A549 (cell line): Measurements from ENCODE around the gene VPS13D. TPM values are rescaled to one million over a fixed set of nuclear protein-coding genes. Genes with fewer than 3 reads are reported as not detected.

Experiments
- ATAC-seq, 2 experiments: fragments of 200-7000 bp in 1 of 2; fragments of >200 bp in 1 of 2; cut with Nextera tagmentation in 1 of 2; cut with Tn5 transposase in 1 of 2; 3 replicates each; pipeline versions ENCODE4 v1.8.0 to v1.9.1; 2018 to 2020; ENCODE audit warnings: mild to moderate bottlenecking in 1 of 2, moderate library complexity in 1 of 2
- CTCF ChIA-PET: fragments of 300-600 bp; sonication (Branson Sonifier 250); formaldehyde crosslinking; extraction: SDS; loops from one replicate; lab custom pipeline; 2021; ENCODE audit warnings: antibody characterized with exemption, inconsistent platforms; lab: Yijun Ruan, JAX
- POLR2A ChIA-PET: fragments of 350-600 bp; formaldehyde crosslinking; extraction: SDS; loops from one replicate; lab custom pipeline; 2021; ENCODE audit warnings: antibody characterized with exemption, inconsistent platforms; lab: Yijun Ruan, JAX
- DNase-seq, 2 experiments: peaks; one replicate each; pipeline versions ENCODE4 v3.0.0 to v3.0.0-alpha.2; 2011 to 2016; ENCODE audit warnings: low read depth in 1 of 2, low spot score in 1 of 2
- FAIRE-seq: peaks from 2 replicates; lab custom pipeline; 2011; peaks lifted over from hg19 to GRCh38; lab: Jason Lieb, UNC
- H3K27ac ChIP-seq, 2 experiments: fragments of >200 bp; sonication (Bioruptor Twin); formaldehyde crosslinking; 3 replicates each; pipeline ENCODE4 v1.5.1; 2016 to 2017
- H3K4me1 ChIP-seq: fragments of >200 bp; sonication (Bioruptor Twin); formaldehyde crosslinking; 3 replicates; pipeline ENCODE4 v1.6.1; 2016
- H3K4me2 ChIP-seq: fragments of >200 bp; sonication (Bioruptor Twin); formaldehyde crosslinking; 3 replicates; pipeline ENCODE4 v1.6.1; 2016
- H3K4me3 ChIP-seq: fragments of >200 bp; sonication (Bioruptor Twin); formaldehyde crosslinking; 3 replicates; pipeline ENCODE4 v1.5.1; 2016
- H3K9me3 ChIP-seq: fragments of >200 bp; sonication (Bioruptor Twin); formaldehyde crosslinking; 3 replicates; pipeline ENCODE4 v1.6.1; 2016
- ATOH8 ChIP-seq: fragments of 250-450 bp; sonication (Bioruptor Pico); IDR thresholded peaks from 2 replicates; pipeline ENCODE4 v1.5.0; 2020; ENCODE audit warnings: low read depth, mild to moderate bottlenecking, moderate library complexity
- BHLHE40 ChIP-seq: IDR thresholded peaks from 2 replicates; pipeline ENCODE4 v1.6.1; 2012; ENCODE audit warnings: low read depth, low read length, inconsistent platforms
- CBX2 ChIP-seq: fragments of 200-600 bp; sonication (generic); IDR thresholded peaks from 2 replicates; pipeline ENCODE4 v1.6.1; 2016; ENCODE audit warnings: low read depth, mild to moderate bottlenecking, borderline replicate concordance
- CTCF ChIP-seq: fragments of >200 bp; sonication (Bioruptor Twin); formaldehyde crosslinking; IDR thresholded peaks from 3 replicates; pipeline ENCODE4 v1.5.1; 2016
- E2F6 ChIP-seq: IDR thresholded peaks from 2 replicates; pipeline ENCODE4 v1.6.1; 2012; ENCODE audit warnings: low read depth, borderline replicate concordance
- ESRRA ChIP-seq: fragments of 150-350 bp; IDR thresholded peaks from 2 replicates; pipeline ENCODE4 v1.6.1; 2014; ENCODE audit warnings: mild to moderate bottlenecking, low read length, borderline replicate concordance
- FOSL2 ChIP-seq, 2 experiments: fragments of 450-650 bp in 1 of 2; fragments of >200 bp in 1 of 2; sonication (Bioruptor Twin) in 1 of 2; formaldehyde crosslinking; IDR thresholded peaks; 2 replicates each; pipeline versions ENCODE4 v1.5.0 to v1.6.1; 2016 to 2020; ENCODE audit warnings: mild to moderate bottlenecking in 1 of 2, moderate library complexity in 1 of 2
- FOXS1 ChIP-seq: fragments of 250-450 bp; sonication (Bioruptor Pico); IDR thresholded peaks from 2 replicates; pipeline ENCODE4 v1.5.0; 2020; ENCODE audit warnings: mild to moderate bottlenecking, moderate library complexity
- GATA3 ChIP-seq: IDR thresholded peaks from 2 replicates; pipeline ENCODE4 v1.6.1; 2012; ENCODE audit warnings: borderline replicate concordance
- HDAC2 ChIP-seq: fragments of 200-600 bp; sonication (generic); IDR thresholded peaks from 2 replicates; pipeline ENCODE4 v1.6.1; 2016
- HEYL ChIP-seq: fragments of 250-450 bp; sonication (Bioruptor Pico); IDR thresholded peaks from 2 replicates; pipeline ENCODE4 v1.8.0; 2021; ENCODE audit warnings: mild to moderate bottlenecking, moderate library complexity
- HOXA7 ChIP-seq: fragments of 250-450 bp; sonication (Bioruptor Pico); IDR thresholded peaks from 2 replicates; pipeline ENCODE4 v1.5.0; 2020; ENCODE audit warnings: mild to moderate bottlenecking, moderate library complexity
- HOXB5 ChIP-seq: fragments of 250-450 bp; sonication (Bioruptor Pico); IDR thresholded peaks from 2 replicates; pipeline ENCODE4 v1.5.0; 2020; ENCODE audit warnings: mild to moderate bottlenecking, moderate library complexity
- JUN ChIP-seq, 2 experiments: fragments of >200 bp; sonication (Bioruptor Twin); formaldehyde crosslinking; IDR thresholded peaks; 2 replicates in 1 of 2; 3 replicates in 1 of 2; pipeline ENCODE4 v1.6.1; 2016 to 2017
- KDM1A ChIP-seq: fragments of 200-600 bp; sonication (generic); IDR thresholded peaks from 2 replicates; pipeline ENCODE4 v1.6.1; 2016; ENCODE audit warnings: low read depth, mild to moderate bottlenecking
- KDM5A ChIP-seq: fragments of 200-600 bp; sonication (generic); IDR thresholded peaks from 2 replicates; pipeline ENCODE4 v1.6.1; 2016; ENCODE audit warnings: antibody characterized with exemption, mild to moderate bottlenecking
- MAX ChIP-seq: IDR thresholded peaks from 2 replicates; pipeline ENCODE4 v1.6.1; 2012
- MAZ ChIP-seq: fragments of 150-350 bp; IDR thresholded peaks from 2 replicates; pipeline ENCODE4 v1.6.1; 2014; ENCODE audit warnings: antibody characterized with exemption, low read depth, low read length, borderline replicate concordance
- NR3C1 ChIP-seq: fragments of >200 bp; sonication (Bioruptor Twin); formaldehyde crosslinking; IDR thresholded peaks from 3 replicates; pipeline ENCODE4 v1.6.1; 2017
- PBX3 ChIP-seq: IDR thresholded peaks from 2 replicates; pipeline ENCODE4 v1.6.1; 2012
- REST ChIP-seq: fragments of 200-600 bp; sonication (generic); IDR thresholded peaks from 2 replicates; pipeline ENCODE4 v1.6.1; 2016; ENCODE audit warnings: antibody characterized with exemption, mild to moderate bottlenecking, moderate library complexity
- SMC3 ChIP-seq: fragments of >200 bp; sonication (Bioruptor Twin); formaldehyde crosslinking; IDR thresholded peaks from 3 replicates; pipeline ENCODE4 v1.6.1; 2018; ENCODE audit warnings: inconsistent platforms
- USF2 ChIP-seq: fragments of 450-650 bp; IDR thresholded peaks from 2 replicates; pipeline ENCODE4 v1.6.1; 2014; ENCODE audit warnings: antibody characterized with exemption
- ZNF302 ChIP-seq: fragments of 250-450 bp; sonication (Bioruptor Pico); IDR thresholded peaks from 2 replicates; pipeline ENCODE4 v1.9.0; 2021; ENCODE audit warnings: inconsistent platforms, mild to moderate bottlenecking, moderate library complexity
- ZSCAN20 ChIP-seq: fragments of 250-450 bp; sonication (Bioruptor Pico); IDR thresholded peaks from 2 replicates; pipeline ENCODE4 v1.8.0; 2022; ENCODE audit warnings: mild to moderate bottlenecking, moderate library complexity
- WGBS: methylation state at CpG from one replicate; pipeline ENCODE4 v1.1.6; 2017; ENCODE audit errors: missing lambda C conversion rate; 5-methylcytosine and 5-hydroxymethylcytosine counted together
- polyA plus RNA-seq, 4 experiments: library from polyadenylated mRNA; depleted of rRNA in 3 of 4; stranded (reverse); fragments of >200 nt; fragmentation: RNase III in 1 of 4; extraction: RNeasy Plus Mini Kit Qiagen cat#74134 plus additional on column Dnase treatment in 1 of 4; gene quantifications; 2 replicates in 3 of 4; 3 replicates in 1 of 4; pipeline ENCODE4 v1.2.3, GENCODE V29; 2011 to 2017

Gene VPS13D
- polyA plus RNA-seq, 2 of the 4 experiments (the other 2 are of a cell fraction) = 5.4 to 15.9 TPM

GRCh38 chr1:12506281-12507280, 276.8 kb downstream of the VPS13D start:
- DNase-seq (no peak), FAIRE-seq (no peak), ATAC-seq (no peak)
- no peak overlapping the region for H3K4me2 ChIP-seq
- H3K4me1 ChIP-seq = no peaks in the 10 kb centered on the region
- TF ChIP-seq HEYL (CRISPR knock-in tag) (no peak), JUN (IDR thresholded peaks at IDR 0.05) (no peak), ATOH8 (CRISPR knock-in tag) (no peak), USF2 (no peak), GATA3 (no peak), HDAC2 (no peak), KDM5A (no peak), SMC3 (no peak), HOXB5 (CRISPR knock-in tag) (no peak), KDM1A (no peak), FOSL2 (IDR thresholded peaks at IDR 0.05) (no peak), FOSL2 (CRISPR knock-in tag; IDR thresholded peaks at IDR 0.05) (no peak)
- H3K27ac ChIP-seq = no peak overlapping the region
- H3K4me3 ChIP-seq = no peak overlapping the region
- 97% methylated on average over 23 of the region's 28 CpGs for whole genome bisulfite sequencing
- ChIA-PET CTCF (interaction anchor here (0.6 to 1.3 kb wide), 2 partner anchors 12 to 113 kb away, joined by 3 to 5 read pairs; no protein-coding TSS in a partner anchor), POLR2A (no interaction called here)
- H3K9me3 ChIP-seq = no peaks in the 10 kb centered on the region

GRCh38 chr1:12507631-12508030, 277.8 kb downstream of the VPS13D start:
- no peak for FAIRE-seq
- CTCF ChIA-PET = interaction anchor here (0.6 to 1.3 kb wide), 2 partner anchors 13 to 185 kb away, joined by 4 to 5 read pairs; no protein-coding TSS in a partner anchor
- no peak overlapping the region for H3K27ac ChIP-seq
- no peak for ATAC-seq
- POLR2A ChIA-PET = no interaction called here
- DNase-seq = no peak
- H3K9me3 ChIP-seq = no peaks in the 10 kb centered on the region
- H3K4me2 ChIP-seq = no peak overlapping the region
- H3K4me3 ChIP-seq = no peak overlapping the region
- no peak for TF ChIP-seq FOXS1 (CRISPR knock-in tag)
- TF ChIP-seq REST = no peak
- TF ChIP-seq ESRRA = no peak
- TF ChIP-seq ATOH8 (CRISPR knock-in tag) = no peak
- TF ChIP-seq CBX2 = no peak
- no peak for TF ChIP-seq ZSCAN20 (CRISPR knock-in tag)
- no peak for TF ChIP-seq BHLHE40
- no peak for TF ChIP-seq PBX3
- TF ChIP-seq ZNF302 (CRISPR knock-in tag) = no peak
- TF ChIP-seq NR3C1 = no peak
- no peak for TF ChIP-seq JUN (IDR thresholded peaks at IDR 0.05)
- TF ChIP-seq MAX = no peak
- TF ChIP-seq CTCF = no peak
- no peak for TF ChIP-seq E2F6
- no peak for TF ChIP-seq MAZ
- no peak for TF ChIP-seq HOXA7 (CRISPR knock-in tag)
- TF ChIP-seq KDM5A = no peak
- WGBS = 82% methylated on average over 11 of the region's 11 CpGs
- no peaks in the 10 kb centered on the region for H3K4me1 ChIP-seq
